Measurements from ENCODE around the gene TNRC6C.

The TNRC6C gene

GRCh38 chr17:78154903-78155811, 196.7 kb downstream of the TNRC6C start:
- DNase-seq (ENCODE audit: low read depth in 2 of 2) = no peak
